ENCODE results near the gene RFNG. TPM values are rescaled to one million over a fixed set of nuclear protein-coding genes. Genes with fewer than 3 reads are reported as not detected.

RFNG gene
- total and polyA plus RNA-seq, 2 of the 13 experiments (the other 11 are each of a cell fraction or from before 2014, with no cell fraction given): 61.4 to 64.0 TPM

DNA sequence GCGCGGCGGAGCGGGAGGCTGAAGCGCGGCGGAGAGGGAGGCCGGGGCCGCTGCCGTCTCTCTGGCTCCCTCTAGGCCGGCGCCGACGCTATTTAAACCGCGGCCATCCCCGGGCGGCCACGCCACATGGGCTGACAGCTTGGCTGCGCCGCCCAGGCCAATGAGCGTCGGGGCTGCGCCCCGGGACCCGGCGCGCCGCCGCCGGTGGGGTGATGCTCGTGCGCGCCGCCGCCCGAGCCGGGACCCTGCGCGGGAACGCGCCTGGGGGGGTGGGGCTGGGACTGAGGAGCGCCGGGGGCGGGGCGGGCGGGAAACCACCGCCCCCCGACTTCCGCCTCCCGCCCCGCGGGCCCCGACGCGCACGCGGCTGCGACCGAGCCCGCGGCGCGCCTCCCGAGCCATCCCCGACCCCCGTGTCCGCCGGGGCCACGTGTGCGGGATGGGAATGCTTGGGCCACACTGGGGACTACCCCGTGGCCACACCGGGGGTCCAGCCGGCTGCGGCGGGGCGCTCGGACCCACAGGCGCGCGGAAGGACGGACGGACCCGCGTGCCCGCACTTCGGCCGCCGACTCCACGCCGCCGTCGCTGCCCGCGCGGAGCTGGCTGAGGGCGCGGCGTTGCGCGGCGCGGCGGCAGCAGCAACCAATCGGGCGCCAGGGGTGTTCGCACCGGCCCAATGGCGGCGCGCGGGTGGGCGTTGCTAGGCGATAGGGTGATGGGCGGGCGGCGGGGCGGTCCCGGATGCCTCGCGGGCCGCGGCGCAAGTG is 46.7 kb upstream of the RFNG start, which contains the start of gene FASN (continued):
- TF ChIP-seq, protein P1, sequence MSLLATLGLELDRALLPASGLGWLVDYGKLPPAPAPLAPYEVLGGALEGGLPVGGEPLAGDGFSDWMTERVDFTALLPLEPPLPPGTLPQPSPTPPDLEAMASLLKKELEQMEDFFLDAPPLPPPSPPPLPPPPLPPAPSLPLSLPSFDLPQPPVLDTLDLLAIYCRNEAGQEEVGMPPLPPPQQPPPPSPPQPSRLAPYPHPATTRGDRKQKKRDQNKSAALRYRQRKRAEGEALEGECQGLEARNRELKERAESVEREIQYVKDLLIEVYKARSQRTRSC (CRISPR knock-in tag; IDR thresholded peaks at IDR 0.05; ENCODE audit: low read depth): peak; percentile 17; the same call in 1 of the 2 replicates
- TF ChIP-seq CREM (IDR thresholded peaks at IDR 0.05): no peak
- no peak for TF ChIP-seq CREM (CRISPR knock-in tag; IDR thresholded peaks at IDR 0.05)
- TF ChIP-seq ZNF432 (CRISPR knock-in tag; IDR thresholded peaks at IDR 0.05; ENCODE audit: borderline replicate concordance): no peak
- TF ChIP-seq MIXL1 (CRISPR knock-in tag; IDR thresholded peaks at IDR 0.05): no peak
- no peak for TF ChIP-seq STAT5B (CRISPR knock-in tag; IDR thresholded peaks at IDR 0.05)
- TF ChIP-seq DNMT1 (CRISPR knock-in tag; IDR thresholded peaks at IDR 0.05): no peak
- peak; percentile 73; the same call in 1 of the 2 replicates for TF ChIP-seq ZNF343 (CRISPR knock-in tag; IDR thresholded peaks at IDR 0.05)
- TF ChIP-seq ZNF775 (CRISPR knock-in tag; IDR thresholded peaks at IDR 0.05; ENCODE audit: borderline replicate concordance): no peak
- TF ChIP-seq SSRP1 (CRISPR knock-in tag; IDR thresholded peaks at IDR 0.05): no peak
- TF ChIP-seq SMAD3 (CRISPR knock-in tag; IDR thresholded peaks at IDR 0.05): peak; percentile 42; the same call in 1 of the 2 replicates
- TF ChIP-seq, protein P2, sequence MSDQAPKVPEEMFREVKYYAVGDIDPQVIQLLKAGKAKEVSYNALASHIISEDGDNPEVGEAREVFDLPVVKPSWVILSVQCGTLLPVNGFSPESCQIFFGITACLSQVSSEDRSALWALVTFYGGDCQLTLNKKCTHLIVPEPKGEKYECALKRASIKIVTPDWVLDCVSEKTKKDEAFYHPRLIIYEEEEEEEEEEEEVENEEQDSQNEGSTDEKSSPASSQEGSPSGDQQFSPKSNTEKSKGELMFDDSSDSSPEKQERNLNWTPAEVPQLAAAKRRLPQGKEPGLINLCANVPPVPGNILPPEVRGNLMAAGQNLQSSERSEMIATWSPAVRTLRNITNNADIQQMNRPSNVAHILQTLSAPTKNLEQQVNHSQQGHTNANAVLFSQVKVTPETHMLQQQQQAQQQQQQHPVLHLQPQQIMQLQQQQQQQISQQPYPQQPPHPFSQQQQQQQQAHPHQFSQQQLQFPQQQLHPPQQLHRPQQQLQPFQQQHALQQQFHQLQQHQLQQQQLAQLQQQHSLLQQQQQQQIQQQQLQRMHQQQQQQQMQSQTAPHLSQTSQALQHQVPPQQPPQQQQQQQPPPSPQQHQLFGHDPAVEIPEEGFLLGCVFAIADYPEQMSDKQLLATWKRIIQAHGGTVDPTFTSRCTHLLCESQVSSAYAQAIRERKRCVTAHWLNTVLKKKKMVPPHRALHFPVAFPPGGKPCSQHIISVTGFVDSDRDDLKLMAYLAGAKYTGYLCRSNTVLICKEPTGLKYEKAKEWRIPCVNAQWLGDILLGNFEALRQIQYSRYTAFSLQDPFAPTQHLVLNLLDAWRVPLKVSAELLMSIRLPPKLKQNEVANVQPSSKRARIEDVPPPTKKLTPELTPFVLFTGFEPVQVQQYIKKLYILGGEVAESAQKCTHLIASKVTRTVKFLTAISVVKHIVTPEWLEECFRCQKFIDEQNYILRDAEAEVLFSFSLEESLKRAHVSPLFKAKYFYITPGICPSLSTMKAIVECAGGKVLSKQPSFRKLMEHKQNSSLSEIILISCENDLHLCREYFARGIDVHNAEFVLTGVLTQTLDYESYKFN (CRISPR knock-in tag; conservative IDR thresholded peaks at IDR 0.05): no peak
- TF ChIP-seq FLYWCH1 (CRISPR knock-in tag; IDR thresholded peaks at IDR 0.05): 0 out of 2 replicates have a peak, but pooled peaks have one; percentile 84
- no peak for TF ChIP-seq ZNF326 (CRISPR knock-in tag; IDR thresholded peaks at IDR 0.05; ENCODE audit: borderline replicate concordance)
- TF ChIP-seq, protein P3, sequence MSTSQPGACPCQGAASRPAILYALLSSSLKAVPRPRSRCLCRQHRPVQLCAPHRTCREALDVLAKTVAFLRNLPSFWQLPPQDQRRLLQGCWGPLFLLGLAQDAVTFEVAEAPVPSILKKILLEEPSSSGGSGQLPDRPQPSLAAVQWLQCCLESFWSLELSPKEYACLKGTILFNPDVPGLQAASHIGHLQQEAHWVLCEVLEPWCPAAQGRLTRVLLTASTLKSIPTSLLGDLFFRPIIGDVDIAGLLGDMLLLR (CRISPR knock-in tag; IDR thresholded peaks at IDR 0.05): peak; percentile 79
- TF ChIP-seq, protein P4, sequence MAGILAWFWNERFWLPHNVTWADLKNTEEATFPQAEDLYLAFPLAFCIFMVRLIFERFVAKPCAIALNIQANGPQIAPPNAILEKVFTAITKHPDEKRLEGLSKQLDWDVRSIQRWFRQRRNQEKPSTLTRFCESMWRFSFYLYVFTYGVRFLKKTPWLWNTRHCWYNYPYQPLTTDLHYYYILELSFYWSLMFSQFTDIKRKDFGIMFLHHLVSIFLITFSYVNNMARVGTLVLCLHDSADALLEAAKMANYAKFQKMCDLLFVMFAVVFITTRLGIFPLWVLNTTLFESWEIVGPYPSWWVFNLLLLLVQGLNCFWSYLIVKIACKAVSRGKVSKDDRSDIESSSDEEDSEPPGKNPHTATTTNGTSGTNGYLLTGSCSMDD (CRISPR knock-in tag; IDR thresholded peaks at IDR 0.05): no peak
- no peak for TF ChIP-seq ZNF251 (CRISPR knock-in tag; IDR thresholded peaks at IDR 0.05)
- TF ChIP-seq CEBPG (CRISPR knock-in tag; IDR thresholded peaks at IDR 0.05): no peak
- TF ChIP-seq MTF1 (CRISPR knock-in tag; IDR thresholded peaks at IDR 0.05): no peak; the same call in 1 of the 2 replicates
- no peak for TF ChIP-seq ZNF510 (CRISPR knock-in tag; IDR thresholded peaks at IDR 0.05; ENCODE audit: low read depth)
- peak; percentile 92 for TF ChIP-seq CCDC6 (CRISPR knock-in tag; IDR thresholded peaks at IDR 0.05)
- TF ChIP-seq AGO2 (optimal IDR thresholded peaks at IDR 0.05; ENCODE audit: low read depth, low read length): no peak
